HepG2 (cell line): ENCODE measurements around the gene FRMD6. TPM values are rescaled to one million over a fixed set of nuclear protein-coding genes. Genes with fewer than 3 reads are reported as not detected.

Experiments
- ATAC-seq: fragments of 200-7000 bp; cut with Tn5 transposase; 3 replicates; pipeline ENCODE4 v1.9.1; 2020; ENCODE audit warnings: mild to moderate bottlenecking, moderate library complexity
- BruUV-seq: library from RNA; stranded (reverse); fragments of 400-500 nt; replicated peaks from 2 replicates; lab custom pipeline; 2021; lab: Mats Ljungman, UMichigan
- CTCF ChIA-PET: fragments of 300-600 bp; formaldehyde crosslinking; extraction: SDS; loops from one replicate; lab custom pipeline; 2021; ENCODE audit warnings: low total read pairs, inconsistent platforms, low intra/inter-chr PET ratio; lab: Yijun Ruan, JAX
- POLR2A ChIA-PET: fragments of 350-600 bp; sonication (Branson Sonifier 250); formaldehyde crosslinking; loops from one replicate; lab custom pipeline; 2020; ENCODE audit warnings: antibody characterized with exemption, inconsistent platforms; lab: Yijun Ruan, JAX
- DNase-seq: peaks from one replicate; pipeline ENCODE4 v3.0.0-alpha.2; 2015; ENCODE audit warnings: low spot score
- FAIRE-seq: peaks from 3 replicates; lab custom pipeline; 2011; peaks lifted over from hg19 to GRCh38; lab: Jason Lieb, UNC
- H2AFZ ChIP-seq: one replicate; pipeline ENCODE4 v1.6.1; 2011; ENCODE audit warnings: low read length, inconsistent platforms
- H3K27ac ChIP-seq: fragments of 300-600 bp; 3 replicates; pipeline ENCODE4 v1.8.0; 2011; ENCODE audit warnings: mixed run types, mild to moderate bottlenecking, mixed read lengths, low read length, inconsistent platforms; ENCODE audit not compliant: insufficient read depth; ENCODE audit errors: extremely low read length
- H3K27me3 ChIP-seq, 2 experiments: fragments of 200-600 bp in 1 of 2; 2 replicates in 1 of 2; 3 replicates in 1 of 2; pipeline versions ENCODE4 v1.6.0 to v1.8.0; 2011; ENCODE audit warnings: low read length in 2 of 2, mild to moderate bottlenecking in 2 of 2, moderate library complexity in 2 of 2, inconsistent platforms in 1 of 2; ENCODE audit not compliant: insufficient read depth in 2 of 2, control insufficient read depth in 1 of 2
- H3K36me3 ChIP-seq, 2 experiments: fragments of 200-600 bp in 1 of 2; replicated peaks in 1 of 2; 2 replicates in 1 of 2; 3 replicates in 1 of 2; pipeline versions ENCODE4 v1.5.1 to v1.8.0; 2011; ENCODE audit warnings: low read length in 2 of 2, inconsistent platforms in 1 of 2; ENCODE audit not compliant: insufficient read depth in 2 of 2, control insufficient read depth in 1 of 2
- H3K4me1 ChIP-seq: 2 replicates; pipeline ENCODE4 v1.5.1; 2012; ENCODE audit warnings: low read length, inconsistent platforms; ENCODE audit not compliant: insufficient read depth
- H3K4me2 ChIP-seq: 2 replicates; pipeline ENCODE4 v1.6.0; 2011; ENCODE audit warnings: low read depth, low read length, inconsistent platforms
- H3K4me3 ChIP-seq, 3 experiments: fragments of 200-600 bp in 1 of 3; sonication (generic), shearing (Covaris generic) in 1 of 3; replicated peaks in 1 of 3; 2 replicates each; pipeline ENCODE4 v1.5.1; 2011 to 2016; ENCODE audit warnings: low read length in 3 of 3, inconsistent platforms in 2 of 3, low read depth in 2 of 3, mild to moderate bottlenecking in 2 of 3, control low read depth in 1 of 3, mixed read lengths in 1 of 3; ENCODE audit not compliant: insufficient read depth in 1 of 3
- H3K79me2 ChIP-seq: one replicate; pipeline ENCODE4 v1.6.1; 2011; ENCODE audit warnings: low read length, inconsistent platforms; ENCODE audit not compliant: insufficient read depth
- H3K9ac ChIP-seq: 2 replicates; pipeline ENCODE4 v1.6.0; 2011; ENCODE audit warnings: mild to moderate bottlenecking, low read depth, low read length, inconsistent platforms; ENCODE audit not compliant: insufficient read depth
- H3K9me3 ChIP-seq: 2 replicates; pipeline ENCODE4 v1.5.1; 2012; ENCODE audit warnings: mild to moderate bottlenecking, low read length
- H4K20me1 ChIP-seq: 2 replicates; pipeline ENCODE4 v1.6.0; 2011; ENCODE audit warnings: inconsistent platforms, mild to moderate bottlenecking, low read length, moderate library complexity; ENCODE audit not compliant: insufficient read depth
- BRF2 ChIP-seq: sonication (generic); formaldehyde crosslinking; IDR thresholded peaks from 2 replicates; pipeline ENCODE4 v1.8.1; 2022; ENCODE audit warnings: mild to moderate bottlenecking, missing genetic modification reagents
- DMTF1 ChIP-seq: sonication (generic); formaldehyde crosslinking; IDR thresholded peaks from 2 replicates; pipeline ENCODE4 v1.4.0; 2020; ENCODE audit warnings: mild to moderate bottlenecking, missing genetic modification reagents
- MLLT10 ChIP-seq: sonication (generic); formaldehyde crosslinking; IDR thresholded peaks from 2 replicates; pipeline ENCODE4 v1.4.0; 2020; ENCODE audit warnings: missing genetic modification reagents
- PHF8 ChIP-seq: sonication (generic); formaldehyde crosslinking; IDR thresholded peaks from 2 replicates; pipeline ENCODE4 v1.5.0; 2020; ENCODE audit warnings: missing genetic modification reagents
- POGK ChIP-seq: sonication (generic); formaldehyde crosslinking; conservative IDR thresholded peaks from 2 replicates; pipeline ENCODE4 v1.8.0; 2022; ENCODE audit warnings: mild to moderate bottlenecking, moderate library complexity, missing genetic modification reagents
- SP2 ChIP-seq: sonication (generic); formaldehyde crosslinking; IDR thresholded peaks from 2 replicates; pipeline ENCODE4 v1.5.1; 2020; ENCODE audit warnings: mild to moderate bottlenecking, missing genetic modification reagents
- TRIM22 ChIP-seq: fragments of 450-650 bp; IDR thresholded peaks from 2 replicates; pipeline ENCODE4 v1.6.1; 2017
- ZIK1 ChIP-seq: sonication (generic); formaldehyde crosslinking; IDR thresholded peaks from 2 replicates; pipeline ENCODE4 v1.5.0; 2020; ENCODE audit warnings: mild to moderate bottlenecking, low read depth, missing genetic modification reagents, borderline replicate concordance
- ZNF264 ChIP-seq: sonication (generic); formaldehyde crosslinking; IDR thresholded peaks from 2 replicates; pipeline ENCODE4 v1.4.0; 2020; ENCODE audit warnings: missing genetic modification reagents
- WGBS: methylation state at CpG from one replicate; pipeline ENCODE4 v1.1.6; 2017; ENCODE audit warnings: low lambda C conversion rate; 5-methylcytosine and 5-hydroxymethylcytosine counted together
- in situ Hi-C: cut with HindIII; loops from 2 replicates; pipeline ENCODE4 v1.10.0; 2017; ENCODE audit warnings: low pct_unique_long_range_greater_than_20kb; ENCODE audit not compliant: extremely low pct_ligation_motif_present
- intact Hi-C: fragments of 100-400 bp; cut with micrococcal nuclease; formaldehyde crosslinking; loops from one replicate; pipeline ENCODE4 v1.10.0; 2022; ENCODE audit not compliant: unreplicated experiment
- polyA plus RNA-seq, 8 experiments: library from polyadenylated mRNA; depleted of rRNA in 3 of 8; stranded (reverse) in 7 of 8; unstranded in 1 of 8; fragments of >200 nt; fragmentation: Illumina TruSeq in 4 of 8; extraction: Trizol in 4 of 8; gene quantifications; 2 replicates each; pipeline versions ENCODE4 v1.2.1 to v1.2.3, GENCODE V29; 2011 to 2016; ENCODE audit warnings: low read depth in 4 of 8, missing spikeins in 1 of 8, mixed read lengths in 1 of 8; ENCODE audit not compliant: insufficient read depth in 1 of 8
- total RNA-seq, 5 experiments: library from RNA; depleted of rRNA; stranded (reverse); fragments of >200 nt; fragmentation: Illumina TruSeq; extraction: Trizol; gene quantifications; 2 replicates each; pipeline ENCODE4 v1.2.3, GENCODE V29; 2016; ENCODE audit warnings: low read depth in 1 of 5
- TF ChIP-seq, protein P1 (sequence below): sonication (generic); formaldehyde crosslinking; IDR thresholded peaks from 2 replicates; pipeline ENCODE4 v1.8.0; 2022; ENCODE audit warnings: mild to moderate bottlenecking, missing genetic modification reagents; ENCODE audit not compliant: insufficient replicate concordance

The FRMD6 gene
- total and polyA plus RNA-seq, 2 of the 13 experiments (the other 11 are each of a cell fraction or from before 2014, with no cell fraction given): 2.4 to 5.4 TPM

GRCh38 chr14:51661504-51661903 lies 9.8 kb downstream of the FRMD6 start (continued):
- TF ChIP-seq BRF2 (CRISPR knock-in tag) (no peak), SP2 (CRISPR knock-in tag) (no peak), ZIK1 (CRISPR knock-in tag) (no peak)

- intact Hi-C loops: no loop called here
- no peak overlapping the region for H3K9ac ChIP-seq
- WGBS: 91% methylated on average over 5 of the region's 5 CpGs
- in situ Hi-C loops: no loop called here
- ATAC-seq (no peak), FAIRE-seq (no peak), DNase-seq (no peak)
- no peak overlapping the region for H3K27ac ChIP-seq
- no peak overlapping the region for H3K4me3 ChIP-seq
- peaks cover 9% of the 10 kb centered on the region for H3K4me1 ChIP-seq
- no peaks in the 10 kb centered on the region for H3K79me2 ChIP-seq
- H2AFZ ChIP-seq: no peak overlapping the region
- no TSS peak for BruUV-seq
- no peaks in the 10 kb centered on the region for H3K27me3 ChIP-seq
- no peak overlapping the region for H3K4me2 ChIP-seq
- no peaks in the 10 kb centered on the region for H3K36me3 ChIP-seq
- POLR2A ChIA-PET: no interaction called here
- H3K9me3 ChIP-seq: no peaks in the 10 kb centered on the region
- no peaks in the 10 kb centered on the region for H4K20me1 ChIP-seq
- CTCF ChIA-PET: no interaction called here
- TF ChIP-seq POGK (CRISPR knock-in tag): no peak
- TF ChIP-seq, protein P1, sequence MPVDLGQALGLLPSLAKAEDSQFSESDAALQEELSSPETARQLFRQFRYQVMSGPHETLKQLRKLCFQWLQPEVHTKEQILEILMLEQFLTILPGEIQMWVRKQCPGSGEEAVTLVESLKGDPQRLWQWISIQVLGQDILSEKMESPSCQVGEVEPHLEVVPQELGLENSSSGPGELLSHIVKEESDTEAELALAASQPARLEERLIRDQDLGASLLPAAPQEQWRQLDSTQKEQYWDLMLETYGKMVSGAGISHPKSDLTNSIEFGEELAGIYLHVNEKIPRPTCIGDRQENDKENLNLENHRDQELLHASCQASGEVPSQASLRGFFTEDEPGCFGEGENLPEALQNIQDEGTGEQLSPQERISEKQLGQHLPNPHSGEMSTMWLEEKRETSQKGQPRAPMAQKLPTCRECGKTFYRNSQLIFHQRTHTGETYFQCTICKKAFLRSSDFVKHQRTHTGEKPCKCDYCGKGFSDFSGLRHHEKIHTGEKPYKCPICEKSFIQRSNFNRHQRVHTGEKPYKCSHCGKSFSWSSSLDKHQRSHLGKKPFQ: no peak
- TF ChIP-seq DMTF1 (CRISPR knock-in tag): no peak
- no peak for TF ChIP-seq ZNF264 (CRISPR knock-in tag)
- no peak for TF ChIP-seq MLLT10 (CRISPR knock-in tag)
- TF ChIP-seq PHF8 (CRISPR knock-in tag): no peak
- TF ChIP-seq TRIM22: no peak
These were observed 12.1 kb downstream of the FRMD6 start for GRCh38 chr14:51663783-51664326.
